Mesodermal cell (in vitro differentiated cells): ENCODE results near the gene PRUNE2.

Source experiments
- H3K27ac ChIP-seq: 2 replicates; pipeline ENCODE4 v1.7.0; 2013; ENCODE audit warnings: mild to moderate bottlenecking, low read depth, low read length, moderate library complexity; ENCODE audit not compliant: severe bottlenecking
- H3K36me3 ChIP-seq: 2 replicates; pipeline ENCODE4 v1.7.1; 2013; ENCODE audit warnings: mild to moderate bottlenecking, low read length, moderate library complexity; ENCODE audit not compliant: control insufficient read depth, insufficient read depth
- H3K4me1 ChIP-seq: one replicate; pipeline ENCODE4 v1.7.1; 2013; ENCODE audit warnings: mild to moderate bottlenecking, low read length; ENCODE audit not compliant: insufficient read depth, control insufficient read depth, poor library complexity, severe bottlenecking
- H3K4me3 ChIP-seq: 2 replicates; pipeline ENCODE4 v1.7.0; 2013; ENCODE audit warnings: low read length, control low read depth, mild to moderate bottlenecking; ENCODE audit not compliant: insufficient read depth, poor library complexity, severe bottlenecking; ENCODE audit errors: extremely low read depth
- H3K9me3 ChIP-seq: 2 replicates; pipeline ENCODE4 v1.7.1; 2013; ENCODE audit warnings: mild to moderate bottlenecking, low read length, moderate library complexity; ENCODE audit not compliant: control insufficient read depth
- WGBS, 2 experiments: methylation state at CpG; one replicate each; pipeline ENCODE4 v1.1.5; 2013; ENCODE audit warnings: missing lambda C conversion rate in 2 of 2; ENCODE audit not compliant: insufficient coverage in 2 of 2; 5-methylcytosine and 5-hydroxymethylcytosine counted together

PRUNE2 gene

DNA sequence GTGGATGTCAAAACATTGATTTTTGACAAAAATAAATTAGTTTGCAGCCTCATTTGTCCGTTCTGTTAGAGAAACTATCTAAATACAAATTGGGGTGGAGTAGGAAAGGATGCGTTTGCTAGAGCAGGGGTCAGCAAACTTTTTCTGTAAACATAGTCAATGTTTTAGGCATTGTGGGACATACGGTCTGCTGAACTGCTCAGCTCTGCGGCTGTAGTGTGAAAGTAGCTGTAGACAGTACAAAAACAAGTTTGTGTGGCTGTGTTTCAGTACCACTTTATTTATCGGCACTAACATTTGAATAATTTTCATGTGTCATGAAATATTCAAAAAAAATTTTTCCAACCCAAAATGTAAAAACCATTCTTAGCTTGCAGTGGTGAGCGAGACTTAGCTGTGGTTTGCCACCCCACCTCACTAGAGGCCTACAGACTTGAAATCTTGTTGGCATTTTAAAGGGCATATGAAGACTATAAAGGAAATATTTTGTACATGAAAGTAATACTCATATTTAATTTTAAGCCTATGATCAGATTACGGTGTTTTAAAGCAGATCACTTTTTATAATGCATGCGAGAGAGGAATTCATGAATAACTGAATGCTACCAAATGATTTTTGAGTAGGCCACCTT lies 292.6 kb downstream of the PRUNE2 start:
- Histone ChIP-seq H3K9me3 (no peaks in the 10 kb centered on the region), H3K4me1 (no peaks in the 10 kb centered on the region), H3K27ac (no peak overlapping the region), H3K36me3 (no peaks in the 10 kb centered on the region), H3K4me3 (no peak overlapping the region)
- 83 to 100% methylated on average over 2 to 5 of the region's 8 CpGs for WGBS, 2 experiments

DNA sequence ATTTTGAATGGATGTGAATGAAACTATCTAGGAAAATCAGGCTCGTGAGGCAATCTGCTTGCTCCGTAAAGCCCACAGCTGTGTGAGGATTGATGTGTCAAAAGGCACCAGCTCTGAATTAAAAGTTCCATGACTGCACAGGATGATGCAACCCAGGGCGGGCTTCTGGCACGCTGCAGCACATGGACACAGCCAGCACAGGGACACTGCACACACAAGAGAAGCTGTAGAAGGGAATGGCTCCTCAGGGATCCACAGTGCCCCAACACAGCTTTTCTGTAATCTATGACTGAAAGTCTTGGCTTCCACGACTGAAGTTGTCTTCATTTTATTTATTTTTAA lies 295.9 kb downstream of the PRUNE2 start:
- Histone ChIP-seq H3K36me3 (no peaks in the 10 kb centered on the region), H3K4me1 (no peaks in the 10 kb centered on the region), H3K27ac (no peak overlapping the region), H3K4me3 (no peak overlapping the region), H3K9me3 (no peaks in the 10 kb centered on the region)
- 89 to 94% methylated on average over 4 of the region's 5 CpGs for WGBS, 2 experiments

DNA sequence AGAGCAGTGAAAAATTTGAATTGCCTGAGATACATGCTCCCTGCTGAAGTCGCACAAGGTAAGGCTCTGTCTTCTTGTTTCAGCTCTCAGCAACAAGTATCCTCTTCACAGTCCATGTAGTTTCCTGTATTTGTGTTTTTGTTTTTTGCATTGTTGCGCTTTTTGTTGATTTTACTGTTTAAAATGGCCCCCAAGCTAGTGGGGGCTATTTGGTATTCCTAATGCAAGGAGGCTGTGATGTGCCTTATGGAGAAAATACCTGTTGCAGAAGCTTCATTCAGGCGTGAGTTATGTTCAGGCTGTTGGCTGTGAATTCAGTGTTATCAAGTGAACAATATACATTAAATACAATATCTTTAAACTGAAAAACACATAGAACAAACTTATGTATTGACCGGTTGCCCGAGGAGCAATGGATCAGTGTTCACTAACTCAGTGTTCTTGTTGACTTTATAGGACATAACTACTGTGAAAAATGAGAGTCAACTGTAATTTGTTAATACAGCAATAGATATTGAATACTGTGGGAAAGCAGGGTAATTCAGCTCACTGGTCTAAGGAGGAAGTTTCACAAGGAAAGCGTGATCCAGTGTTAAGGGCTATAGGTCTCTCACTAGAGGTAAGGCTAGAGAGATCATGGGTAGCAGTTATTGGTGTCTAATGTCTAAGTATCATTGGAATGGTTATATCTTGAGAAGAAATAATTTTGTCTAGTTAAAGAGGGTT lies 296.5 kb downstream of the PRUNE2 start:
- H3K9me3 ChIP-seq = no peaks in the 10 kb centered on the region
- H3K36me3 ChIP-seq = no peaks in the 10 kb centered on the region
- H3K27ac ChIP-seq = no peak overlapping the region
- H3K4me1 ChIP-seq = no peaks in the 10 kb centered on the region
- H3K4me3 ChIP-seq = no peak overlapping the region
- 51 to 79% methylated on average over 2 of the region's 6 CpGs for WGBS, 2 experiments

DNA sequence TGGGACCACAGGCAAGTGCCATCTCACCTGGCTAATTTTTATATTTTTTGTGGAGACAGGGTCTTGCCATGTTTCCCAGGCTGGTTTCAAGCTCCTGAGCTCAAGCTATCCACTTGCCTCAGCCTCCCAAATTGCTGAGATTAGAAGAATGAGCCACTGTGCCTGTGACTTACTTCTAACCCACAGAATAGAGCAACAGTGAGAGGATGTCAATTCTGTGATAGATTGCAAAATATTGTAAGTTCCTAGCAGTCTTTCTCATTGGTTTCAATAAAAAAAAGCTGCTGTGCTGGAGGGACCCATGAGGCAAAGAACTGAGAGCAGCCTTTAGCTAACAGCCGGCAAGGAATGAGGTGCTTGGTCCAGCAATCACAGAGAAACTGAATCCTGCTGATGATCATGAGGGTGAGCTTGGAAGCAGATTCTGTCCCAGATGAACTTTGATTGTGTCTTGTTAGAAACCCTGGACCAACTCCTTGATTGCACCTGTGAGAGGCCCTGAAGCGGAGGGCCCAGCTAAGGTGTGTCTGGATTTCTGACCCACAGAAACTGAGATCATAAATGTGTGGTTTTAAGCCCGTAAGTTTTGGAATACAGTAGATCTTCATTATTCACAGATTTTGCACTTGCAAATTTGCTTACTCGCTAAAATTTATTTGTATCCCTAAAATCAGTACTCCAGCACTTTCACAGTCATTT lies 297.2 kb downstream of the PRUNE2 start:
- Histone ChIP-seq H3K36me3 (no peaks in the 10 kb centered on the region), H3K9me3 (no peaks in the 10 kb centered on the region), H3K4me3 (no peak overlapping the region), H3K4me1 (no peaks in the 10 kb centered on the region), H3K27ac (no peak overlapping the region)
- 90 to 94% methylated on average over 2 to 3 of the region's 4 CpGs for WGBS, 2 experiments

DNA sequence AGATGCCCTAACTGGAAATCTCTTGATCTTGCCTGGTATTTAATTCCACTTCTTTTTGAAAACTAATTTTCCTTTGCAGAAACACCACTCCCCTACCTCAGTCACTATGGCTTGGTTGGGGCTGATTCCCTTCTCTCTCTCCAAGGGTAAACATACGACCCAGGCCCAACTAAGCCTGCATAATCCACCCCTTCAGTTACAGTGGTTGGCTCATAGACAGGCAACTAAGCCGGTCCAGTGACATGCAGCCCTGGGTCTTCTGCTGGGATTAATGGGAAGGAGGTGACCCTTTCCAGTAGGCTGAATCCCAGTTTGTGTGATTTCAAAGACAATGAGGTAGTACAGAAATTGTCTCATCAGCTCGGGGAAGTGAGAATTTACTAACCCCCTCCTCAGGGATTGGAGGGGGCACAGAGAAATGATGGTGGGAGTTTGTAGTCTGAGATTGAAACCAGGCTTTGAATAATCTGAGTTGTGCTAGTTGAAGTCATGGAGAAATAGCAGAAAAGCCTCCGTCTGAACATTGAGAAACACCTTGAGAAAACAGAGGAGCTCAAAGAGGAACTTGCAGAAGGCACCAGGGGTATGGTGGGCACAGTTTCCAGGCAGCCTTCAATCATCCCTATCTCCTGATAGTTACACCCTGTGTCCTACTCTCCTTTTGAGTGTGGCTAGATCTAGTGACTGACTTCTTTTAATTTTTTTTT lies 298.0 kb downstream of the PRUNE2 start:
- Histone ChIP-seq H3K27ac (no peak overlapping the region), H3K4me1 (no peaks in the 10 kb centered on the region), H3K36me3 (no peaks in the 10 kb centered on the region), H3K9me3 (no peaks in the 10 kb centered on the region), H3K4me3 (no peak overlapping the region)
- 73 to 94% methylated on average over 2 to 3 of the region's 4 CpGs for WGBS, 2 experiments

DNA sequence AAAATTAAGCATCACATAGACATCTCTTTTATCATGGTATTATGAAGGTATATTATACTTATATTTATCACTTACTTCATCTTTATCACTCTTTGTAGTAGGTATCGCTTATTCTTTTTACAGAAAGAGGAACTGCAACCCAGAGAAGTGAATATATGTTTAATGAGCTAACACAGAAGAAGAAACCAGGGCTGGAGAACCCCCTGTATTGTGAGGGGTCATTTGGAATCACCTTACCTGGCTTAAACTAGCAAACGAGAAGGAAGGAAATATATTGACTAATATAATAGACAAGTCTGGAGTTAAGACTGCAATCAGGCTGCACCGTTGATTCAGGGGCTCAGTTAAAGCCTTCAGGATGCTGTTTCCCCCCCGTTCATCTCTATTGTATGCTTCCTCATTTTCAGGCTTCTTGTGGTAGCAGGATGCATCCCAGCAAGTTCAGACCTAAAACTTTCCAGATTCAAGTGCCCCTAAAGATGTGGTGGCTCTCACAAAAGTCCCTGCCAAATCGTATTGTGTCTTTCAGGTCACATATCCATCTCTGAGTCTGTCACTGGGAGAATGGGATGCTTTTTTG lies 300.5 kb downstream of the PRUNE2 start:
- 75 to 88% methylated on average over 1 to 3 of the region's 5 CpGs for WGBS, 2 experiments
- no peaks in the 10 kb centered on the region for H3K9me3 ChIP-seq
- no peak overlapping the region for H3K27ac ChIP-seq
- no peaks in the 10 kb centered on the region for H3K36me3 ChIP-seq
- H3K4me3 ChIP-seq = no peak overlapping the region
- no peaks in the 10 kb centered on the region for H3K4me1 ChIP-seq

DNA sequence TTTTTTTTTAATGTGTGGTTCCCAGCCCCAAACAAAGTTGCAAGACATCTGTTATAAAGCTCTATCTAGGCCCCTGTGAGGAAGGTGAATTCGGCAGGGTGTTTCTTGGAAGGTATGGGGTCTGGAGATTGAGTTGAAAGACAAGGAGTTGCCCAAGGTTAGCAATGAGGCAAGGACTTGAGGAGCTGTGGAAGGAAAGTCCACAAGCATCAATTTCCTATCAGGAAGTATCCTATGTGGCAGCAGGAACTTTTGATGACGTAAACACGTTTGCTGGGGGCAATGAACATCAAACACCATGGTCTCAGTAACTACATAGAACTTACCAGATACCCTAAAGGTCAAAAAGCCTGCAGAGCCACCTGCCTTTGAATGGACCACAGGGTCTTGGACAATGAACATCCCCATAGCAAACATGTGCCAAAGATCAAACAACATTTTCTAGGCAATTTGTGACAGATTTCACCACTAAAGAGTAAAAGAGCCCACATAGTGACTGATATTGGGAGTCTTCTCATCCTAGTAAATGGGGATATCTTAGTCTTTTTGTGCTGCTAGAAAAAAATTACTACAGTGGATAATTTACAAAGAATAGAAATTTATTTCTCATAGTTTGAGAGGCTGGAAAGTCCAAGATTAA lies 301.9 kb downstream of the PRUNE2 start:
- no peaks in the 10 kb centered on the region for H3K9me3 ChIP-seq
- no peak overlapping the region for H3K4me3 ChIP-seq
- no peaks in the 10 kb centered on the region for H3K36me3 ChIP-seq
- 74 to 80% methylated on average over 1 to 2 of the region's 3 CpGs for WGBS, 2 experiments
- no peaks in the 10 kb centered on the region for H3K4me1 ChIP-seq
- H3K27ac ChIP-seq = no peak overlapping the region

DNA sequence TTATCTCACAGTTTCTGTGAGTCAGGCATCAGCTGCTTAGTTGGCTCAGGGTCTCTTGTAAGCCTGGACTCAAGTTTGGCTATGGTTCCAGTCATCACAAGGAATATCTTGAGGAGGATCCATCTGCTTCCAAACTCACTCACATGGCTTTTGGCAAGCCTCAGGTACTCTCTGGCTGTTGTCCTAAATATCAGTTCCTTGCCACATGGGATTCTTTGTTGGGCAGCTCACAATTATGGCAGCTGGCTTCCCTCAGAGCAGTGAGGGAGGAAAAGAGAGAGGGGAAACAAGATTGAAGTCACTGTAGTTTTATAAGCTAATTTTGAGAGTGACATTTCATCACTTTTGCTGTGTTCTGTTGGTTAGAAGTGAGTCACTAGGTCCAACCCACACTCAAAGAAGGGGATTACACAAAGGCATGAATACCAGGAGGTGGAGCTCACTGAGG lies 302.4 kb downstream of the PRUNE2 start:
- H3K9me3 ChIP-seq = no peaks in the 10 kb centered on the region
- H3K4me3 ChIP-seq = no peak overlapping the region
- H3K27ac ChIP-seq = no peak overlapping the region
- no peaks in the 10 kb centered on the region for H3K36me3 ChIP-seq
- no peaks in the 10 kb centered on the region for H3K4me1 ChIP-seq

DNA sequence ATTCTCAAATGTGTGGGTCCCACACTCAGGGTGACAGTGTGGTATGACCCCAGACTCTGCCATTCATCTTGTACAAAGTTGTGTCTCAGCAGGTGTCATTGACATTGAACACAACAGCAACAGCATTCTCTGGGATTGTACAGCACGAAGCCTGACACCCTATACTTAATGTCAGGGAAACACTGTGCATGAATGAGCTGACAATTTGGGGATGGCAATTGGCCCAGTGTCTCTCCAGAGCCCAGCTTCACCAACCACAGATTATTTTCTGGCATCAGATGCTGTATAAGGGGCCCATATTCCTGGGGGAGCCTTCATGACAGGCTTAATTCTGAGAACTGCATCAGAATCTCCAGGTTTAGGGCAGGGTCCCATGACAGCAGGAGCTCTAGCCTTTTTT lies 303.7 kb downstream of the PRUNE2 start:
- WGBS, 2 experiments = 80 to 88% methylated on average over 1 of the region's 1 CpG
- Histone ChIP-seq H3K36me3 (no peaks in the 10 kb centered on the region), H3K4me3 (no peak overlapping the region), H3K27ac (no peak overlapping the region), H3K4me1 (no peaks in the 10 kb centered on the region), H3K9me3 (no peaks in the 10 kb centered on the region)

DNA sequence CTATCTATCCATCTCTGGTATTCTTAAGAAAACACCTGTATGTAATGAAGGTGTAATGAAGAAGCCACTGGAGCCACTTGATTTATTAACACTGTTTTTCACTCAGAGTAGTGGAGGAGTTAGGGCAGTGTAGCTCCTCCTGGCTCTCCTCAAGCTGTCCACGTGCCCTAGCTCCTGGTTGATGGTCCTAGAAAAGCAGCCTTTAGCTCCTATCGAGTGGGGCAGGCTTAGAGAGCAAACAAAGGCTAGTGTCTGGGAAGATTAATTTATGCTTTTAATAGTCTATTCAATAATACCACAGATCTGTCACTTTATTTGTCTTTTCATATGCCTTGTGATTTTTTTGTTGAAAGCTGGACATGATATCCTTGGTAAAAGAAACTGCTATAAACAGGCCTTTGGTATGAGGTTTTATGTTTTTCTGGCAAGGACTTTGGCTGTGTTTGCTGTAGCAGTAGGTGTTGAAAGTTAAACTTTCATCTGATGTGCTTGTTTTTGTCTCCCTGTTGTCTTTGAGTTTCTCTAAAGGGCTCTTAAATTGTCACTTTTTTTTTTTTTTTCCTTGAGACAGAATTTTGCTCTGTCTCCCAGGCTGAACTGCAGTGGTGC lies 305.8 kb downstream of the PRUNE2 start:
- H3K36me3 ChIP-seq = no peaks in the 10 kb centered on the region
- no peaks in the 10 kb centered on the region for H3K4me1 ChIP-seq
- WGBS, 2 experiments = 80% methylated on average over 2 of the region's 2 CpGs; no CpG with 5 or more reads in 1 of the 2 experiments
- no peak overlapping the region for H3K27ac ChIP-seq
- H3K9me3 ChIP-seq = no peaks in the 10 kb centered on the region
- H3K4me3 ChIP-seq = no peak overlapping the region
